HG03575 (cell line): ENCODE measurements around the gene RPS4Y1.
"Not testable (repeated sequence)": the region's sequence is repeated elsewhere in the genome, so short reads cannot be mapped to it uniquely, and the experiment has no call there.

Experiments
- ATAC-seq: cut with Tn5 transposase; IDR thresholded peaks from one replicate; pipeline ENCODE4 v1.9.1; 2021; ENCODE audit not compliant: unreplicated experiment, insufficient number of reproducible peaks, low FRiP score; ENCODE audit errors: extremely low read depth

The RPS4Y1 gene

GRCh38 chrY:2841471-2841893, at the start of gene RPS4Y1:
Gene RPS4Y1 (plus strand): TSS chrY:2841602. CDS start chrY:2841625, 23 bp downstream.
- ATAC-seq, result no peak

- ATAC-seq, result no peak
These were observed 44.4 kb upstream of the RPS4Y1 start for GRCh38 chrY:2796977-2797523.

- no peak for ATAC-seq
These were observed 43.4 kb upstream of the RPS4Y1 start for GRCh38 chrY:2797991-2798390.

GRCh38 chrY:2800246-2800645, 41.2 kb upstream of the RPS4Y1 start:
- no peak for ATAC-seq

GRCh38 chrY:2817146-2817896, 24.1 kb upstream of the RPS4Y1 start:
- ATAC-seq, result not testable (repeated sequence)

GRCh38 chrY:2824471-2824870, 16.9 kb upstream of the RPS4Y1 start:
- ATAC-seq, result no peak

GRCh38 chrY:2828497-2828896, 12.9 kb upstream of the RPS4Y1 start:
- no peak for ATAC-seq

- no peak for ATAC-seq
These were observed 6.2 kb upstream of the RPS4Y1 start for GRCh38 chrY:2835230-2835629.

GRCh38 chrY:2837078-2837477, 4.3 kb upstream of the RPS4Y1 start:
- no peak for ATAC-seq

GRCh38 chrY:2837932-2838331, 3.5 kb upstream of the RPS4Y1 start:
- ATAC-seq, result no peak

GRCh38 chrY:2846791-2847190, 5.4 kb downstream of the RPS4Y1 start:
- no peak for ATAC-seq

- ATAC-seq, result no peak
These were observed 7.0 kb downstream of the RPS4Y1 start for GRCh38 chrY:2848384-2848783.

GRCh38 chrY:2849368-2849767, 8.0 kb downstream of the RPS4Y1 start:
- ATAC-seq, result no peak

GRCh38 chrY:2854145-2854774, 12.9 kb downstream of the RPS4Y1 start:
- no peak for ATAC-seq

- no peak for ATAC-seq
These were observed 15.7 kb downstream of the RPS4Y1 start for GRCh38 chrY:2857068-2857467.

GRCh38 chrY:2857686-2858085, 16.3 kb downstream of the RPS4Y1 start:
- ATAC-seq, result no peak

- ATAC-seq, result no peak
These were observed 18.4 kb downstream of the RPS4Y1 start for GRCh38 chrY:2859782-2860181.

- no peak for ATAC-seq
These were observed 19.1 kb downstream of the RPS4Y1 start for GRCh38 chrY:2860511-2860910.

GRCh38 chrY:2866581-2866980, 25.2 kb downstream of the RPS4Y1 start:
- no peak for ATAC-seq

GRCh38 chrY:2867469-2867868, 26.1 kb downstream of the RPS4Y1 start:
- no peak for ATAC-seq
